GM23338 (cell line): Measurements from ENCODE around the gene UBL5. TPM values are rescaled to one million over a fixed set of nuclear protein-coding genes. Genes with fewer than 3 reads are reported as not detected.

ENCODE experiments used
- ATAC-seq: fragments of 200-7000 bp; cut with Tn5 transposase; 3 replicates; pipeline ENCODE4 v1.9.1; 2020
- DNase-seq: peaks from one replicate; pipeline ENCODE4 v3.0.0-alpha.2; 2015; ENCODE audit warnings: low spot score
- H2AFZ ChIP-seq: fragments of 200-600 bp; sonication (generic); 2 replicates; pipeline ENCODE4 v1.8.0; 2016; ENCODE audit warnings: antibody characterized with exemption, mild to moderate bottlenecking, moderate library complexity
- H3F3A ChIP-seq: fragments of 200-600 bp; sonication (generic); replicated peaks from 2 replicates; pipeline ENCODE4 v1.8.0; 2017; ENCODE audit warnings: antibody characterized with exemption, mixed run types, low read depth
- H3K27ac ChIP-seq: fragments of 200-600 bp; sonication (generic); 2 replicates; pipeline ENCODE4 v1.6.1; 2016; ENCODE audit warnings: low read depth
- H3K27me3 ChIP-seq: fragments of 200-600 bp; sonication (generic); 2 replicates; pipeline ENCODE4 v1.8.0; 2016; ENCODE audit warnings: mild to moderate bottlenecking, mixed run types, moderate library complexity; ENCODE audit not compliant: insufficient read depth
- H3K36me3 ChIP-seq: fragments of 200-600 bp; sonication (generic); 2 replicates; pipeline ENCODE4 v1.8.0; 2016; ENCODE audit warnings: mild to moderate bottlenecking; ENCODE audit not compliant: insufficient read depth
- H3K4me1 ChIP-seq: fragments of 200-600 bp; sonication (generic); 2 replicates; pipeline ENCODE4 v1.8.0; 2016; ENCODE audit warnings: mild to moderate bottlenecking, moderate library complexity; ENCODE audit not compliant: insufficient read depth
- H3K4me2 ChIP-seq: fragments of 200-600 bp; sonication (generic); 2 replicates; pipeline ENCODE4 v1.7.1; 2017; ENCODE audit warnings: mixed run types
- H3K4me3 ChIP-seq: fragments of 200-600 bp; sonication (generic); 2 replicates; pipeline ENCODE4 v1.6.1; 2016; ENCODE audit warnings: mixed run types
- H3K79me2 ChIP-seq: fragments of 200-600 bp; sonication (generic); replicated peaks from 2 replicates; pipeline ENCODE4 v1.8.0; 2017; ENCODE audit warnings: mild to moderate bottlenecking; ENCODE audit not compliant: insufficient read depth
- H3K9me2 ChIP-seq: fragments of 200-600 bp; sonication (generic); 2 replicates; pipeline ENCODE4 v1.8.0; 2017; ENCODE audit not compliant: insufficient read depth
- H4K20me1 ChIP-seq: fragments of 200-600 bp; sonication (generic); replicated peaks from 2 replicates; pipeline ENCODE4 v1.8.0; 2017; ENCODE audit warnings: mild to moderate bottlenecking; ENCODE audit not compliant: insufficient read depth
- H3K27ac Mint-ChIP-seq: 2 replicates; pipeline ENCODE4 v1.8.0; 2020; ENCODE audit warnings: inconsistent platforms, mild to moderate bottlenecking, moderate library complexity, mixed read lengths
- H3K27me3 Mint-ChIP-seq: 3 replicates; pipeline ENCODE4 v1.8.0; 2022; ENCODE audit warnings: low read depth, mild to moderate bottlenecking, moderate library complexity, mixed read lengths, inconsistent platforms; ENCODE audit not compliant: insufficient read depth, poor library complexity
- H3K36me3 Mint-ChIP-seq: 3 replicates; pipeline ENCODE4 v1.8.0; 2021; ENCODE audit warnings: low read depth, mild to moderate bottlenecking, inconsistent platforms, moderate library complexity, mixed read lengths
- H3K4me1 Mint-ChIP-seq: 3 replicates; pipeline ENCODE4 v1.8.0; 2020; ENCODE audit warnings: mild to moderate bottlenecking, inconsistent platforms, mixed read lengths
- H3K4me3 Mint-ChIP-seq: 3 replicates; pipeline ENCODE4 v1.8.0; 2021; ENCODE audit warnings: moderate library complexity, mild to moderate bottlenecking, inconsistent platforms, mixed read lengths
- H3K9me3 Mint-ChIP-seq: 3 replicates; pipeline ENCODE4 v1.8.0; 2020; ENCODE audit warnings: moderate library complexity, mild to moderate bottlenecking, inconsistent platforms, mixed read lengths
- CREB1 ChIP-seq: fragments of 250-450 bp; sonication (Bioruptor Pico); IDR thresholded peaks from 2 replicates; pipeline ENCODE4 v1.5.0; 2020; ENCODE audit warnings: low read depth, mild to moderate bottlenecking, moderate library complexity
- CTCF ChIP-seq, 2 experiments: fragments of 200-600 bp in 1 of 2; sonication (generic) in 1 of 2; conservative IDR thresholded peaks; 2 replicates each; pipeline versions ENCODE4 v1.5.1 to v1.6.1; 2016 to 2017; ENCODE audit warnings: antibody characterized with exemption in 2 of 2, low read depth in 2 of 2, mild to moderate bottlenecking in 2 of 2, moderate library complexity in 1 of 2
- ETS1 ChIP-seq: IDR thresholded peaks from 2 replicates; pipeline ENCODE4 v1.6.1; 2016; ENCODE audit warnings: antibody characterized with exemption
- EZH2 ChIP-seq: fragments of 200-600 bp; sonication (generic); IDR thresholded peaks from one replicate; pipeline ENCODE4 v1.8.0; 2017; ENCODE audit warnings: antibody characterized with exemption, mild to moderate bottlenecking, low read depth; ENCODE audit not compliant: unreplicated experiment
- EZH2phosphoT487 ChIP-seq: fragments of 200-600 bp; sonication (generic); IDR thresholded peaks from one replicate; pipeline ENCODE4 v1.8.1; 2018; ENCODE audit warnings: antibody characterized with exemption; ENCODE audit not compliant: unreplicated experiment
- JUNB ChIP-seq: IDR thresholded peaks from one replicate; pipeline ENCODE4 v1.6.1; 2016; ENCODE audit warnings: antibody characterized with exemption; ENCODE audit not compliant: unreplicated experiment
- NANOG ChIP-seq: IDR thresholded peaks from 2 replicates; pipeline ENCODE4 v1.6.1; 2016; ENCODE audit warnings: antibody characterized with exemption, borderline replicate concordance
- POLR2AphosphoS5 ChIP-seq: IDR thresholded peaks from 2 replicates; pipeline ENCODE4 v1.6.1; 2016; ENCODE audit warnings: antibody characterized with exemption, low read depth
- REST ChIP-seq: IDR thresholded peaks from one replicate; pipeline ENCODE4 v1.6.1; 2018; ENCODE audit warnings: antibody characterized with exemption; ENCODE audit not compliant: unreplicated experiment
- STAT1 ChIP-seq: IDR thresholded peaks from one replicate; pipeline ENCODE4 v1.6.1; 2016; ENCODE audit warnings: antibody characterized with exemption; ENCODE audit not compliant: unreplicated experiment
- ZNF114 ChIP-seq: fragments of 250-450 bp; sonication (Bioruptor Pico); IDR thresholded peaks from 2 replicates; pipeline ENCODE4 v1.5.0; 2020; ENCODE audit warnings: mild to moderate bottlenecking, moderate library complexity
- ZNF331 ChIP-seq: fragments of 250-450 bp; sonication (Bioruptor Pico); IDR thresholded peaks from 2 replicates; pipeline ENCODE4 v1.5.0; 2020; ENCODE audit warnings: low read depth, mild to moderate bottlenecking, moderate library complexity
- ZNF462 ChIP-seq: fragments of 250-450 bp; sonication (Bioruptor Pico); IDR thresholded peaks from 2 replicates; pipeline ENCODE4 v1.5.0; 2020; ENCODE audit warnings: mild to moderate bottlenecking, moderate library complexity
- polyA plus RNA-seq: library from polyadenylated mRNA; unstranded; fragments of >200 nt; fragmentation: Nextera tagmentation; extraction: Ambion mirVana; gene quantifications from 2 replicates; pipeline ENCODE4 v1.2.1, GENCODE V29; 2016
- total RNA-seq: library from RNA; depleted of rRNA; stranded (reverse); fragments of >200 nt; shearing (Covaris generic); gene quantifications from 2 replicates; pipeline ENCODE4 v1.2.3, GENCODE V29; 2014

Gene UBL5
- total and polyA plus RNA-seq, 2 experiments from 2014 or later = 304 to 1,371 TPM

- Mint-ChIP-seq H3K9me3 (no peaks in the 10 kb centered on the region), H3K27ac (no peak overlapping the region), H3K4me1 (peaks cover 5% of the 10 kb centered on the region), H3K36me3 (peaks cover 3% of the 10 kb centered on the region; the same call in 1 of the 3 replicates), H3K4me3 (no peak overlapping the region), H3K27me3 (peaks cover 13% of the 10 kb centered on the region)
- no peaks in the 10 kb centered on the region for H3K9me2 ChIP-seq
- no peaks in the 10 kb centered on the region for H3K36me3 ChIP-seq
- 0 out of 2 replicates have a peak, but pooled peaks cover 6% of the 10 kb centered on the region for H3F3A ChIP-seq
- H3K4me2 ChIP-seq = no peak overlapping the region
- H3K27me3 ChIP-seq = no peaks in the 10 kb centered on the region
- peaks cover 11% of the 10 kb centered on the region; the same call in 1 of the 2 replicates for H3K4me1 ChIP-seq
- H3K27ac ChIP-seq = no peak overlapping the region
- DNase-seq (no peak), ATAC-seq (no peak)
- H2AFZ ChIP-seq = no peak overlapping the region
- H4K20me1 ChIP-seq = peaks cover 2% of the 10 kb centered on the region
- H3K4me3 ChIP-seq = no peak overlapping the region
- H3K79me2 ChIP-seq = no peaks in the 10 kb centered on the region
- no peak for TF ChIP-seq CREB1 (CRISPR knock-in tag)
- TF ChIP-seq EZH2phosphoT487 = no peak
- TF ChIP-seq ZNF331 (CRISPR knock-in tag) = no peak
- no peak for TF ChIP-seq STAT1
- TF ChIP-seq ZNF114 (CRISPR knock-in tag) = no peak
- no peak for TF ChIP-seq NANOG
- TF ChIP-seq JUNB = no peak
- no peak for TF ChIP-seq EZH2
- no peak for TF ChIP-seq CTCF (conservative IDR thresholded peaks at IDR 0.05; ENCODE audit: low read depth in 2 of 2)
- no peak for TF ChIP-seq ZNF462 (CRISPR knock-in tag)
- no peak for TF ChIP-seq ETS1
- TF ChIP-seq POLR2AphosphoS5 = no peak
- TF ChIP-seq REST = no peak
Observed at GRCh38 chr19:9868983-9869617, 41.4 kb downstream of the UBL5 start.
